Measurements from ENCODE around the gene PLCXD3. TPM values are rescaled to one million over a fixed set of nuclear protein-coding genes. Genes with fewer than 3 reads are reported as not detected.

The PLCXD3 gene
- total RNA-seq, 1 donor from 2014 or later, result 1.1 TPM

DNA sequence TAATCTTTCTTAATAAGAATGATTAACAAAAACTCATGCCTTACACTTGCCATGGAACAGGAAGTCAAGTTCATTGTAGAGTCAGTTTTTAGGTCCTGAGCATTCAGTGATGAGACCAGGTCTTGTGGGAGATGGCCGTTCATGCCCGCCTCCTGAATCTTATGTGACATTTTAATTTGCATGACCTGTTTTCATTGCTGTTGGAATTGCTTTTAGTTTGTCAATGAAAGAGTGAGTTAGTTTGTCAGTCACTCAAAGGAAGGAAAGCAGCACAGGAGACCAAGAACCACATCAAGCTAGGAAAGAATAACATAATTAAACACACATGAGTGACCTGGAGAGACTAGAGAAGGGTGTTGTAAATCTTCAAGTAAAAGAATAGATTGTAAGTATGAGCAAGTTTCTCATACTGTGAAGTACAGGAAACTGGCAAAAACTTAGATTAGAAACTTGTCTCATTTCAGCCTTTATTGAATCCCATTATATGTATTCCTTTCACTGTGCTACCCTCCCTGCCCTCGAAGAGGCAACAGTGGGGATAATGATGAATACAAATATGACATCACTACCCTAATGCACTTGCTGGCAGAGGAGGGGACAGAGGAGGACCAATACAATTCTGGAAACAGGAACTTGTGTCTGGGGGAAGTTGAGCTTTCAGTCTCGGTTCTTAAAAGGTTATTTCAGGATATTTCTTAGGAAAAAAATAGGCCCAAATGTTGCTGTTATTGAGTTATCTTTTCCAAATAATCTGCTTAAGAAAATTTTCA, 232.7 kb downstream of the PLCXD3 start:
- no peak for TF ChIP-seq CTCF (IDR thresholded peaks at IDR 0.05; ENCODE audit: unreplicated experiment)
- no peak overlapping the region for H3K4me3 Mint-ChIP-seq (ENCODE audit: low read depth)
- no peak overlapping the region for H3K27ac Mint-ChIP-seq
- H3K36me3 Mint-ChIP-seq (ENCODE audit: insufficient read depth), result no peaks in the 10 kb centered on the region
- DNase-seq (ENCODE audit: low spot score, unreplicated experiment), result no peak
- peaks cover 1% of the 10 kb centered on the region for H3K4me1 Mint-ChIP-seq (ENCODE audit: low read depth)
- H3K9me3 Mint-ChIP-seq (ENCODE audit: low read depth), result no peaks in the 10 kb centered on the region
- H3K27me3 Mint-ChIP-seq, result no peaks in the 10 kb centered on the region

GRCh38 chr5:41275813-41276512, 234.4 kb downstream of the PLCXD3 start:
- no peak for DNase-seq (ENCODE audit: low spot score, unreplicated experiment)
- TF ChIP-seq CTCF (IDR thresholded peaks at IDR 0.05; ENCODE audit: unreplicated experiment), result no peak
- H3K27ac Mint-ChIP-seq, result no peak overlapping the region
- H3K9me3 Mint-ChIP-seq (ENCODE audit: low read depth), result no peaks in the 10 kb centered on the region
- no peak overlapping the region for H3K4me3 Mint-ChIP-seq (ENCODE audit: low read depth)
- no peaks in the 10 kb centered on the region for H3K27me3 Mint-ChIP-seq
- H3K4me1 Mint-ChIP-seq (ENCODE audit: low read depth), result peaks cover 1% of the 10 kb centered on the region
- no peaks in the 10 kb centered on the region for H3K36me3 Mint-ChIP-seq (ENCODE audit: insufficient read depth)

GRCh38 chr5:41270423-41271251, 239.8 kb downstream of the PLCXD3 start:
- peak; percentile 11 for DNase-seq (ENCODE audit: low spot score, unreplicated experiment)
- H3K27me3 Mint-ChIP-seq, result no peaks in the 10 kb centered on the region
- no peak overlapping the region for H3K27ac Mint-ChIP-seq
- TF ChIP-seq CTCF (IDR thresholded peaks at IDR 0.05; ENCODE audit: unreplicated experiment), result peak; percentile 74
- H3K9me3 Mint-ChIP-seq (ENCODE audit: low read depth), result no peaks in the 10 kb centered on the region
- no peak overlapping the region for H3K4me3 Mint-ChIP-seq (ENCODE audit: low read depth)
- no peaks in the 10 kb centered on the region for H3K4me1 Mint-ChIP-seq (ENCODE audit: low read depth)
- no peaks in the 10 kb centered on the region for H3K36me3 Mint-ChIP-seq (ENCODE audit: insufficient read depth)

DNA sequence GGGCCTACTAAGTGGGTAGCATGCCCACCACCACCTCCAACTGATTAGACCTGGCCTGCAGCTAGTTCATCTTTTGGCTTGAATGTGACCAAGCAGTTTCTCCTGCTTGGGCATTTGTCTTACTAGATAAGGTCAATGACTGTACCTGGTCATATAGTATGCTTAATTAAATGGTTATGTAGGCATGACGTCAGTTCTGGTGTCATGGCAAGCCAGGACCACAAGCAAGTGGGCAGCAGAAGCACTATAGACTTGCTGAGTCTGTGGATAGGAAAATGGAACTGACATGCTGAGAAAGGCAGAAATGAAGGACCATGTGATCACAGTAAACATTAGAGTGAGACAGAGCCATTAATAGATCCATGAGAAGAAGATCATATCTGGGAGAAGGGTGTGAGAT, 241.5 kb downstream of the PLCXD3 start:
- Mint-ChIP-seq H3K4me3 (ENCODE audit: low read depth) (no peak overlapping the region), H3K4me1 (ENCODE audit: low read depth) (no peaks in the 10 kb centered on the region), H3K9me3 (ENCODE audit: low read depth) (no peaks in the 10 kb centered on the region), H3K27ac (no peak overlapping the region), H3K36me3 (ENCODE audit: insufficient read depth) (no peaks in the 10 kb centered on the region), H3K27me3 (no peaks in the 10 kb centered on the region)
- no peak for TF ChIP-seq CTCF (IDR thresholded peaks at IDR 0.05; ENCODE audit: unreplicated experiment)
- DNase-seq (ENCODE audit: low spot score, unreplicated experiment), result no peak

DNA sequence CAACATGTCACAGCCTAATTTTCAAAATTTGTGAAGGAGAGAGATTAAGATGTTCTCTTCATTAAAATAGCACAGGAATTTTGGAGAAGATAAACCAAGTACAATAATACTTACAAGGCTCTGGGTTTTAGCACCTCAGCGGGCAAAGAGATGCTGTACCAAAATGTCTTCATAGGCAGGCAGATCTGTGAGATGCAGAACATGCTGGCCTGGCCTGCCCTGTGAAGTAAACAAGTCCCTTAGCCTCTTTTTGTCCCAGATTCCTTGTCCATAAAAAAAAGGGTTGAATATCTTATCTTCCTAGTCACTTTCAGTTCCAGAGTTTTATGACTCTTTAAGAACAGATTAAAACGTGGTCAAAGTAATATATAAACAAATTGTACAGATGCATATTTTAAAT, 244.0 kb downstream of the PLCXD3 start:
- H3K36me3 Mint-ChIP-seq (ENCODE audit: insufficient read depth), result no peaks in the 10 kb centered on the region
- H3K9me3 Mint-ChIP-seq (ENCODE audit: low read depth), result no peaks in the 10 kb centered on the region
- no peak for DNase-seq (ENCODE audit: low spot score, unreplicated experiment)
- no peak overlapping the region for H3K27ac Mint-ChIP-seq
- no peaks in the 10 kb centered on the region for H3K4me1 Mint-ChIP-seq (ENCODE audit: low read depth)
- no peak for TF ChIP-seq CTCF (IDR thresholded peaks at IDR 0.05; ENCODE audit: unreplicated experiment)
- H3K27me3 Mint-ChIP-seq, result no peaks in the 10 kb centered on the region
- no peak overlapping the region for H3K4me3 Mint-ChIP-seq (ENCODE audit: low read depth)

Measured in progenitor cell of endocrine pancreas (in vitro differentiated cells).